HEK293T (cell line): ENCODE data around the gene C10orf105.

Source experiments
- CTCF ChIA-PET: fragments of 350-600 bp; formaldehyde crosslinking; extraction: SDS; loops from one replicate; lab custom pipeline; 2021; ENCODE audit warnings: antibody characterized with exemption, inconsistent platforms; lab: Yijun Ruan, JAX
- POLR2A ChIA-PET: fragments of 350-600 bp; formaldehyde crosslinking; extraction: SDS; loops from one replicate; lab custom pipeline; 2020; ENCODE audit warnings: antibody characterized with exemption, inconsistent platforms; lab: Yijun Ruan, JAX
- DNase-seq: peaks from one replicate; pipeline ENCODE4 v3.0.0; 2012; ENCODE audit warnings: mixed read lengths; ENCODE audit errors: extremely low spot score
- ARNT ChIP-seq: fragments of 450-650 bp; IDR thresholded peaks from 2 replicates; pipeline ENCODE4 v1.6.1; 2017; ENCODE audit warnings: mild to moderate bottlenecking
- BHLHE40 ChIP-seq: fragments of 450-650 bp; IDR thresholded peaks from 2 replicates; pipeline ENCODE4 v1.6.1; 2016; ENCODE audit warnings: mild to moderate bottlenecking, moderate library complexity, borderline replicate concordance
- CTBP1 ChIP-seq: fragments of 450-650 bp; IDR thresholded peaks from 2 replicates; pipeline ENCODE4 v1.6.1; 2016; ENCODE audit warnings: borderline replicate concordance
- ELF4 ChIP-seq: fragments of 450-650 bp; IDR thresholded peaks from 2 replicates; pipeline ENCODE4 v1.6.1; 2017; ENCODE audit warnings: antibody characterized with exemption
- FOXA1 ChIP-seq: fragments of 450-650 bp; IDR thresholded peaks from 2 replicates; pipeline ENCODE4 v1.6.1; 2016; ENCODE audit warnings: mild to moderate bottlenecking
- FOXK2 ChIP-seq: fragments of 450-650 bp; IDR thresholded peaks from 2 replicates; pipeline ENCODE4 v1.6.1; 2016; ENCODE audit warnings: mild to moderate bottlenecking
- FOXM1 ChIP-seq: fragments of 450-650 bp; IDR thresholded peaks from 2 replicates; pipeline ENCODE4 v1.6.1; 2017; ENCODE audit warnings: mild to moderate bottlenecking, borderline replicate concordance
- HDGF ChIP-seq: fragments of 450-650 bp; IDR thresholded peaks from 2 replicates; pipeline ENCODE4 v1.6.1; 2017; ENCODE audit warnings: antibody characterized with exemption, borderline replicate concordance
- L3MBTL2 ChIP-seq: fragments of 450-650 bp; conservative IDR thresholded peaks from 2 replicates; pipeline ENCODE4 v1.6.1; 2016; ENCODE audit warnings: mild to moderate bottlenecking
- LEF1 ChIP-seq: fragments of 450-650 bp; IDR thresholded peaks from 2 replicates; pipeline ENCODE4 v1.6.1; 2017; ENCODE audit warnings: mild to moderate bottlenecking, borderline replicate concordance
- NFRKB ChIP-seq: fragments of 450-650 bp; IDR thresholded peaks from 2 replicates; pipeline ENCODE4 v1.6.1; 2016; ENCODE audit warnings: mild to moderate bottlenecking, moderate library complexity
- PKNOX1 ChIP-seq: fragments of 450-650 bp; IDR thresholded peaks from 2 replicates; pipeline ENCODE4 v1.6.1; 2016
- SP1 ChIP-seq: fragments of 450-650 bp; IDR thresholded peaks from 2 replicates; pipeline ENCODE4 v1.6.1; 2017
- SUZ12 ChIP-seq: fragments of 450-650 bp; IDR thresholded peaks from 2 replicates; pipeline ENCODE4 v1.6.1; 2016; ENCODE audit warnings: mild to moderate bottlenecking
- TARDBP ChIP-seq: fragments of 450-650 bp; IDR thresholded peaks from 2 replicates; pipeline ENCODE4 v1.6.1; 2016
- ZNF384 ChIP-seq: fragments of 450-650 bp; IDR thresholded peaks from 2 replicates; pipeline ENCODE4 v1.6.1; 2016

C10orf105 gene

GRCh38 chr10:71741671-71742070 is 22.1 kb upstream of the C10orf105 start:
- ChIA-PET POLR2A (interaction anchor here (1.6 kb wide), 1 partner anchor 11 kb away, joined by 3 read pairs; no protein-coding TSS in a partner anchor), CTCF (interaction anchor here (1.4 kb wide), 1 partner anchor 31 kb away, joined by 3 read pairs; no protein-coding TSS in a partner anchor)
- no peak for DNase-seq

GRCh38 chr10:71741029-71741428 is 21.5 kb upstream of the C10orf105 start:
- DNase-seq: no peak
- TF ChIP-seq ELF4 (no peak), ZNF384 (no peak), CTBP1 (no peak), TARDBP (no peak), NFRKB (no peak), ARNT (no peak), FOXA1 (no peak), HDGF (no peak), FOXM1 (no peak)
- POLR2A ChIA-PET: interaction anchor here (1.6 kb wide), 1 partner anchor 12 kb away, joined by 3 read pairs; no protein-coding TSS in a partner anchor
- CTCF ChIA-PET: interaction anchor here (1.4 kb wide), 1 partner anchor 32 kb away, joined by 3 read pairs; no protein-coding TSS in a partner anchor

More at GRCh38 chr10:71741671-71742070, 22.1 kb upstream of the C10orf105 start:
- TF ChIP-seq FOXM1: no peak

- POLR2A ChIA-PET: interaction anchor here (1.6 kb wide), 1 partner anchor 12 kb away, joined by 3 read pairs; no protein-coding TSS in a partner anchor
- DNase-seq: no peak
- CTCF ChIA-PET: no interaction called here
- TF ChIP-seq TARDBP (no peak), ELF4 (no peak), L3MBTL2 (no peak), HDGF (no peak), ARNT (no peak), LEF1 (no peak), SUZ12 (no peak)
Measured at GRCh38 chr10:71740069-71740653, 20.6 kb upstream of the C10orf105 start.

- TF ChIP-seq LEF1: no peak
- no peak for TF ChIP-seq PKNOX1
- TF ChIP-seq ZNF384: no peak
- TF ChIP-seq HDGF: no peak
- no peak for TF ChIP-seq SUZ12
- no peak for DNase-seq
- ChIA-PET POLR2A (no interaction called here), CTCF (no interaction called here)
Measured at GRCh38 chr10:71739358-71739900, 19.9 kb upstream of the C10orf105 start.

GRCh38 chr10:71737834-71738197 is 18.2 kb upstream of the C10orf105 start:
- CTCF ChIA-PET: interaction anchor here (1.2 kb wide), 1 partner anchor 41 kb away, joined by 3 read pairs; no protein-coding TSS in a partner anchor
- no peak for TF ChIP-seq TARDBP
- TF ChIP-seq BHLHE40: no peak
- TF ChIP-seq L3MBTL2: no peak
- no peak for TF ChIP-seq NFRKB
- no peak for TF ChIP-seq HDGF
- TF ChIP-seq CTBP1: no peak
- no peak for TF ChIP-seq ZNF384
- TF ChIP-seq FOXK2: no peak
- TF ChIP-seq SP1: no peak
- TF ChIP-seq SUZ12: no peak
- no peak for TF ChIP-seq LEF1
- DNase-seq: no peak

GRCh38 chr10:71737001-71737833 is 17.6 kb upstream of the C10orf105 start:
- TF ChIP-seq ARNT (no peak), ELF4 (no peak), TARDBP (no peak), NFRKB (no peak), PKNOX1 (no peak), SP1 (no peak), SUZ12 (no peak), L3MBTL2 (no peak), ZNF384 (no peak), FOXA1 (no peak), FOXK2 (no peak), LEF1 (no peak), BHLHE40 (no peak)
- no peak for DNase-seq
- ChIA-PET POLR2A (no interaction called here), CTCF (interaction anchor here (0.6 to 1.2 kb wide), 2 partner anchors 10 to 41 kb away, joined by 3 read pairs; no protein-coding TSS in a partner anchor)

More at GRCh38 chr10:71737834-71738197, 18.2 kb upstream of the C10orf105 start:
- POLR2A ChIA-PET: no interaction called here
